WTC11 (cell line): ENCODE data around the gene TNFAIP8L1.

Source experiments
- CREB1 ChIP-seq: sonication (generic); formaldehyde crosslinking; IDR thresholded peaks from 2 replicates; pipeline ENCODE4 v1.8.0; 2023; ENCODE audit warnings: mild to moderate bottlenecking, missing genetic modification reagents
- CTCF ChIP-seq: fragments of 200-600 bp; IDR thresholded peaks from 2 replicates; pipeline ENCODE4 v1.8.0; 2022; ENCODE audit warnings: antibody characterized with exemption
- E2F4 ChIP-seq: sonication (generic); formaldehyde crosslinking; IDR thresholded peaks from 2 replicates; pipeline ENCODE4 v1.8.1; 2022; ENCODE audit warnings: low read depth, mild to moderate bottlenecking, moderate library complexity, missing genetic modification reagents, borderline replicate concordance
- FOXK1 ChIP-seq: sonication (generic); formaldehyde crosslinking; IDR thresholded peaks from 2 replicates; pipeline ENCODE4 v1.8.0; 2022; ENCODE audit warnings: mild to moderate bottlenecking, moderate library complexity, missing genetic modification reagents
- HMGXB4 ChIP-seq: sonication (generic); formaldehyde crosslinking; IDR thresholded peaks from 2 replicates; pipeline ENCODE4 v1.8.1; 2023; ENCODE audit warnings: mild to moderate bottlenecking, moderate library complexity, missing genetic modification reagents
- SMAD4 ChIP-seq: sonication (generic); formaldehyde crosslinking; IDR thresholded peaks from 2 replicates; pipeline ENCODE4 v1.8.0; 2022; ENCODE audit warnings: mild to moderate bottlenecking, missing genetic modification reagents
- ZNF512 ChIP-seq: sonication (generic); formaldehyde crosslinking; IDR thresholded peaks from 2 replicates; pipeline ENCODE4 v1.8.1; 2022; ENCODE audit warnings: missing genetic modification reagents, borderline replicate concordance

- TF ChIP-seq HMGXB4 (CRISPR knock-in tag) (no peak), CTCF (no peak), FOXK1 (CRISPR knock-in tag) (no peak), SMAD4 (CRISPR knock-in tag) (no peak), ZNF512 (CRISPR knock-in tag) (no peak), CREB1 (CRISPR knock-in tag) (no peak), E2F4 (CRISPR knock-in tag) (no peak)
These were observed 62.2 kb downstream of the TNFAIP8L1 start for GRCh38 chr19:4701557-4701956.
